H1 (cell line): Measurements from ENCODE around the gene KLRD1. TPM values are rescaled to one million over a fixed set of nuclear protein-coding genes. Genes with fewer than 3 reads are reported as not detected.
"Not testable (repeated sequence)": the region's sequence is repeated elsewhere in the genome, so short reads cannot be mapped to it uniquely, and the experiment has no call there.

ENCODE experiments used
- CTCF ChIA-PET: fragments of 300-600 bp; sonication (Branson Sonifier 250); formaldehyde crosslinking; loops from one replicate; lab custom pipeline; 2021; ENCODE audit not compliant: partially characterized antibody; lab: Charles Lee
- POLR2A ChIA-PET: fragments of 300-600 bp; sonication (Branson Sonifier 250); formaldehyde crosslinking; loops from one replicate; lab custom pipeline; 2021; ENCODE audit warnings: inconsistent platforms; ENCODE audit not compliant: partially characterized antibody; lab: Charles Lee
- DNase-seq, 2 experiments: peaks; one replicate each; pipeline versions ENCODE4 v3.0.0 to v3.0.0-alpha.2; 2010 to 2022; ENCODE audit warnings: low spot score in 2 of 2, low read depth in 1 of 2, mixed read lengths in 1 of 2
- FAIRE-seq: peaks from 2 replicates; lab custom pipeline; 2011; peaks lifted over from hg19 to GRCh38; lab: Jason Lieb, UNC
- H2AFZ ChIP-seq: 2 replicates; pipeline ENCODE4 v1.8.1; 2012; ENCODE audit warnings: low read length, inconsistent platforms
- H2AK5ac ChIP-seq: 2 replicates; pipeline ENCODE4 v1.6.1; 2013; ENCODE audit warnings: low read depth, low read length
- H2BK120ac ChIP-seq: replicated peaks from 2 replicates; pipeline ENCODE3; 2013; ENCODE audit warnings: low read depth, low read length, inconsistent platforms
- H2BK12ac ChIP-seq: 2 replicates; pipeline ENCODE4 v1.6.1; 2013; ENCODE audit warnings: low read depth, low read length
- H2BK15ac ChIP-seq: 2 replicates; pipeline ENCODE4 v1.6.1; 2013; ENCODE audit warnings: low read length
- H2BK20ac ChIP-seq: 2 replicates; pipeline ENCODE4 v1.6.1; 2013; ENCODE audit warnings: low read length
- H2BK5ac ChIP-seq: 2 replicates; pipeline ENCODE4 v1.6.1; 2013; ENCODE audit warnings: low read depth, low read length
- H3K14ac ChIP-seq: 2 replicates; pipeline ENCODE4 v1.6.1; 2013; ENCODE audit warnings: inconsistent platforms; ENCODE audit not compliant: insufficient read length
- H3K18ac ChIP-seq: 2 replicates; pipeline ENCODE4 v1.6.1; 2013; ENCODE audit warnings: low read length; ENCODE audit errors: extremely low read depth
- H3K23ac ChIP-seq: 2 replicates; pipeline ENCODE4 v1.6.1; 2013; ENCODE audit warnings: inconsistent platforms; ENCODE audit not compliant: insufficient read length
- H3K23me2 ChIP-seq: 2 replicates; pipeline ENCODE4 v1.6.1; 2013; ENCODE audit warnings: low read depth, low read length
- H3K27ac ChIP-seq: 2 replicates; pipeline ENCODE4 v1.6.1; 2011; ENCODE audit warnings: low read depth, low read length, inconsistent platforms
- H3K27me3 ChIP-seq, 4 experiments: replicated peaks in 1 of 4; 1 replicate in 1 of 4; 2 replicates in 3 of 4; pipeline versions ENCODE4 v1.6.1 to v1.8.1; 2011 to 2013; ENCODE audit warnings: low read length in 3 of 4, mild to moderate bottlenecking in 3 of 4, inconsistent platforms in 2 of 4, mixed read lengths in 2 of 4, moderate library complexity in 1 of 4; ENCODE audit not compliant: control insufficient read depth in 3 of 4, insufficient read depth in 3 of 4; ENCODE audit errors: extremely low read depth in 1 of 4
- H3K36me3 ChIP-seq, 4 experiments: 2 replicates each; pipeline versions ENCODE4 v1.6.1 to v1.8.1; 2011 to 2013; ENCODE audit warnings: mild to moderate bottlenecking in 4 of 4, low read length in 3 of 4, moderate library complexity in 2 of 4, control low read depth in 1 of 4, inconsistent platforms in 1 of 4; ENCODE audit not compliant: insufficient read depth in 4 of 4, control insufficient read depth in 2 of 4
- H3K4ac ChIP-seq: replicated peaks from 2 replicates; pipeline ENCODE3; 2013; ENCODE audit warnings: low read length, low read depth, mixed read lengths, inconsistent platforms; ENCODE audit not compliant: insufficient read length
- H3K4me1 ChIP-seq, 4 experiments: replicated peaks in 1 of 4; 1 replicate in 1 of 4; 2 replicates in 3 of 4; pipeline versions ENCODE4 v1.6.1 to v1.8.1; 2011 to 2013; ENCODE audit warnings: low read length in 3 of 4, inconsistent platforms in 2 of 4, mixed read lengths in 1 of 4; ENCODE audit not compliant: insufficient read depth in 4 of 4, control insufficient read depth in 3 of 4
- H3K4me2 ChIP-seq, 2 experiments: 2 replicates each; pipeline versions ENCODE4 v1.6.1 to v1.8.1; 2011 to 2013; ENCODE audit warnings: low read depth in 2 of 2, low read length in 2 of 2, control low read depth in 1 of 2, inconsistent platforms in 1 of 2, mild to moderate bottlenecking in 1 of 2; ENCODE audit not compliant: insufficient read depth in 1 of 2
- H3K4me3 ChIP-seq, 4 experiments: fragments of 200-600, 300-600 bp in 1 of 4; sonication (generic), shearing (Covaris generic), sonication (Bioruptor Twin) in 1 of 4; 2 replicates each; pipeline versions ENCODE4 v1.5.1 to v1.8.1; 2011 to 2016; ENCODE audit warnings: low read length in 4 of 4, low read depth in 3 of 4, control low read depth in 2 of 4, inconsistent platforms in 2 of 4, mild to moderate bottlenecking in 2 of 4, mixed read lengths in 1 of 4, moderate library complexity in 1 of 4; ENCODE audit not compliant: insufficient read depth in 2 of 4; ENCODE audit errors: extremely low read depth in 1 of 4
- H3K56ac ChIP-seq: replicated peaks from 2 replicates; pipeline ENCODE3; 2013; ENCODE audit warnings: low read depth, mild to moderate bottlenecking, mixed read lengths, low read length, inconsistent platforms; ENCODE audit not compliant: insufficient read length
- H3K79me1 ChIP-seq: 2 replicates; pipeline ENCODE4 v1.6.1; 2013; ENCODE audit warnings: low read depth, low read length, control low read depth
- H3K79me2 ChIP-seq, 2 experiments: 2 replicates each; pipeline versions ENCODE4 v1.6.1 to v1.8.1; 2012 to 2013; ENCODE audit warnings: low read length in 2 of 2, mild to moderate bottlenecking in 2 of 2, inconsistent platforms in 1 of 2; ENCODE audit not compliant: insufficient read depth in 2 of 2, control insufficient read depth in 1 of 2
- H3K9ac ChIP-seq, 4 experiments: replicated peaks in 1 of 4; 1 replicate in 1 of 4; 2 replicates in 3 of 4; pipeline versions ENCODE4 v1.6.1 to v1.8.1; 2011 to 2013; ENCODE audit warnings: low read depth in 3 of 4, low read length in 3 of 4, control low read depth in 2 of 4, mild to moderate bottlenecking in 2 of 4, moderate library complexity in 2 of 4, inconsistent platforms in 1 of 4; ENCODE audit errors: extremely low read depth in 1 of 4
- H3K9me3 ChIP-seq, 2 experiments: 2 replicates each; pipeline versions ENCODE4 v1.6.1 to v1.8.1; 2012 to 2013; ENCODE audit warnings: mild to moderate bottlenecking in 2 of 2, moderate library complexity in 2 of 2, control low read depth in 1 of 2, inconsistent platforms in 1 of 2, low read depth in 1 of 2, low read length in 1 of 2, mixed read lengths in 1 of 2; ENCODE audit not compliant: insufficient read depth in 2 of 2
- H4K20me1 ChIP-seq, 2 experiments: replicated peaks in 1 of 2; 2 replicates each; pipeline versions ENCODE3 to v1.8.1; 2011 to 2013; ENCODE audit warnings: inconsistent platforms in 2 of 2, low read length in 2 of 2, mild to moderate bottlenecking in 1 of 2; ENCODE audit not compliant: insufficient read depth in 2 of 2, control insufficient read depth in 1 of 2
- H4K5ac ChIP-seq: 2 replicates; pipeline ENCODE4 v1.6.1; 2013; ENCODE audit warnings: low read length, low read depth, mixed read lengths, inconsistent platforms; ENCODE audit not compliant: insufficient read length
- H4K8ac ChIP-seq: 2 replicates; pipeline ENCODE4 v1.8.0; 2013; ENCODE audit warnings: mild to moderate bottlenecking, moderate library complexity, low read length, inconsistent platforms; ENCODE audit not compliant: insufficient read depth; ENCODE audit errors: extremely low read depth
- H4K91ac ChIP-seq: replicated peaks from 2 replicates; pipeline ENCODE3; 2013; ENCODE audit warnings: low read length, mixed read lengths, inconsistent platforms; ENCODE audit not compliant: insufficient read length
- WGBS, 2 experiments: shearing (Covaris generic) in 1 of 2; methylation state at CpG; one replicate each; pipeline versions ENCODE4 v1.1.6 to v1.1.7; 2013 to 2015; ENCODE audit warnings: low lambda C conversion rate in 2 of 2, mixed read lengths in 2 of 2, inconsistent platforms in 1 of 2, low coverage in 1 of 2, missing lambda C conversion rate in 1 of 2; ENCODE audit not compliant: insufficient replicate concordance in 2 of 2, insufficient coverage in 1 of 2, insufficient read length in 1 of 2; ENCODE audit errors: extremely low coverage in 1 of 2, missing lambda C conversion rate in 1 of 2; 5-methylcytosine and 5-hydroxymethylcytosine counted together
- polyA plus RNA-seq, 7 experiments: library from polyadenylated mRNA; depleted of rRNA in 3 of 7; stranded (reverse) in 5 of 7; unstranded in 2 of 7; fragments of >200 nt in 5 of 7; fragments of 200-250 nt in 2 of 7; gene quantifications; 1 replicate in 5 of 7; 2 replicates in 1 of 7; 4 replicates in 1 of 7; pipeline versions ENCODE4 v1.2.1 to v1.2.3, GENCODE V29; 2011 to 2013; ENCODE audit warnings: missing spikeins in 2 of 7, mixed read lengths in 2 of 7
- total RNA-seq: library from RNA; stranded (reverse); fragmentation: NEBNext Ultra II Directional; extraction: Animal tissue kit (Norgen Biotek cat#: 25700); gene quantifications from 2 replicates; pipeline ENCODE4 v1.2.1, GENCODE V29; 2021

Gene KLRD1
- total and polyA plus RNA-seq, 2 of the 8 experiments (the other 6 are each of a cell fraction or from before 2014, with no cell fraction given), result under 0.01 to 0.06 TPM

GRCh38 chr12:10338470-10338869, 30.8 kb downstream of the KLRD1 start:
- H3K4me3 ChIP-seq, FAIRE-seq, CTCF ChIA-PET, H3K79me1 ChIP-seq, H3K9ac ChIP-seq, H4K91ac ChIP-seq, H3K27ac ChIP-seq, H2BK20ac ChIP-seq, H3K18ac ChIP-seq, H3K4ac ChIP-seq, H2BK12ac ChIP-seq, H4K5ac ChIP-seq, H2AK5ac ChIP-seq, POLR2A ChIA-PET, H2BK15ac ChIP-seq, H3K14ac ChIP-seq, H3K23ac ChIP-seq, H2AFZ ChIP-seq, H4K20me1 ChIP-seq, DNase-seq, H3K23me2 ChIP-seq, H3K56ac ChIP-seq, H3K4me2 ChIP-seq, H2BK120ac ChIP-seq, H2BK5ac ChIP-seq, H3K27me3 ChIP-seq, H3K9me3 ChIP-seq, H3K4me1 ChIP-seq, H4K8ac ChIP-seq, H3K36me3 ChIP-seq, H3K79me2 ChIP-seq: not testable (repeated sequence)
- 86% methylated on average over 4 of the region's 4 CpGs; no CpG with 5 or more reads in 1 of the 2 experiments for WGBS, 2 experiments
